HT1080 (cell line): ENCODE measurements around the gene PRRC2B. TPM values are rescaled to one million over a fixed set of nuclear protein-coding genes. Genes with fewer than 3 reads are reported as not detected.
"Not testable (repeated sequence)": the region's sequence is repeated elsewhere in the genome, so short reads cannot be mapped to it uniquely, and the experiment has no call there.

Experiments
- DNase-seq: peaks from one replicate; pipeline ENCODE4 v3.0.0-alpha.2; 2015; ENCODE audit warnings: low read depth
- small RNA-seq: library from RNA; depleted of rRNA; stranded (forward); fragments of <200 nt; gene quantifications from one replicate; pipeline ENCODE3, GENCODE V24; 2014
- total RNA-seq: library from RNA; depleted of rRNA; stranded (reverse); fragments of >200 nt; shearing (Covaris generic); gene quantifications from 2 replicates; pipeline ENCODE4 v1.2.3, GENCODE V29; 2014; rRNA removed

PRRC2B gene
- total RNA-seq, 1 experiment from 2014 or later: 49.9 TPM

GRCh38 chr9:131530546-131530919, 136.6 kb downstream of the PRRC2B start:
- DNase-seq: peak; percentile 27

GRCh38 chr9:131530920-131531832, 137.3 kb downstream of the PRRC2B start, which contains the start of gene UCK1:
UCK1 (minus strand) TSS chr9:131531263; CDS start chr9:131531174, 89 bp downstream.
- peak; percentile 74 for DNase-seq

DNA sequence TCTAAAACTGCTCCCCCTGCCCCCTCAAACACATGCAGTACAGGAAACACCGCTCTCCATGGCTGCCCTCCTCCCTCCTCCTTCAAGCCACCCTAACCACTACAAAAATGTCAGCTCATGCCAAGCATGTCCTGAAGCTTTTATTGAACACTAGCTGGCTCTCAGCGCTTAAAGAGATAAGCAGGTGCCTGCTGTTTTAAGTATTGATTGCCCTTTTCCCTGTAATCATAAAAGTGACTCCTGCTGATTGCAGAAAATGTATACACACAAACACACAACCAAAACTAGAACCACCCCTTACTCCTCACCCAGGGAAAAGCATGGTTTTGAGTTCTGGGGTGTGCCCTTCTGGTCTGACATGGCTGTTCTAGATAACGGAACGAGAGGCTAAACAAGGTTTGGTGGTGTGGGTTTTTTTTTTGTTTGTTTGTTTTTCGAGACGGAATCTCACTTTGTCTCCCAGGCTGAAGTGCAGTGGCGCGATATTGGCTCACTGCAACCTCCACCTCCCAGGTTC, 140.9 kb downstream of the PRRC2B start:
- DNase-seq: no peak

GRCh38 chr9:131537946-131538345, 144.1 kb downstream of the PRRC2B start:
- no peak for DNase-seq

DNA sequence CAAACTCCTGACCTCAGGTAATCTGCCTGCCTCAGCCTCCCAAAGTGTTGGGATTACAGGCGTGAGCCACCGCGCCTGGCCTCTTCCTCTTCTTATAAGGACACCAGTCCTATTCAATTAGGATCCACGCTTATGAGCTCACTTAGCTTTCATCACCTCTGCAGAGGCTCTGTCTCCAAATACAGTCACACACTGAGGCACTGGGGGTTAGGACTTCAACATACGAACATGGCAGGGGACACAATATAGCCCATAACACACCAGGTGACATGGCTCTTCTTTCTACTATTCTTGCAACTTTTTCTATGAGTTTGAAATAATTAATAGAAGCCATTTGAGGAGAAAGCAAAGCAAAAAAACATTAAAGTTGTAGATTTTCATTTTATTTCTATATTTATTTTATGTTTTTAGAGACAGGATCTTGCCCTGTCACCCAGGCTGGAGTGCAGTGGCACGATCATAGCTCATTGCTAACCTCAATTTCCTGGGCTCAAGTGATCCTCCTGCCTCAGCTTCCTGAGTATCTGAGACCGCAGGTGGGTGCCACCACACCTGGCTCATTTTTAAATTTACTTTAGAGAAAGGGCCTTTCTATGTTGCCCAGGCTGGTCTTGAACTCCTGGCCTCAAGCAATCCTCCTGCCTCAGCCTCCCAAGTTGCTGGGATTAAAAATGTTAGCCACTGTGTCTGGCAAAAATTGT, 145.5 kb downstream of the PRRC2B start:
- no peak for DNase-seq

- no peak for DNase-seq
Observed at GRCh38 chr9:131543141-131543540, 149.3 kb downstream of the PRRC2B start.

- DNase-seq: no peak
Observed at GRCh38 chr9:131545003-131545785, 151.3 kb downstream of the PRRC2B start, which contains the start of gene PRRT1B. PRRT1B (plus strand) TSS chr9:131545523; CDS start chr9:131545616, 93 bp downstream.

DNA sequence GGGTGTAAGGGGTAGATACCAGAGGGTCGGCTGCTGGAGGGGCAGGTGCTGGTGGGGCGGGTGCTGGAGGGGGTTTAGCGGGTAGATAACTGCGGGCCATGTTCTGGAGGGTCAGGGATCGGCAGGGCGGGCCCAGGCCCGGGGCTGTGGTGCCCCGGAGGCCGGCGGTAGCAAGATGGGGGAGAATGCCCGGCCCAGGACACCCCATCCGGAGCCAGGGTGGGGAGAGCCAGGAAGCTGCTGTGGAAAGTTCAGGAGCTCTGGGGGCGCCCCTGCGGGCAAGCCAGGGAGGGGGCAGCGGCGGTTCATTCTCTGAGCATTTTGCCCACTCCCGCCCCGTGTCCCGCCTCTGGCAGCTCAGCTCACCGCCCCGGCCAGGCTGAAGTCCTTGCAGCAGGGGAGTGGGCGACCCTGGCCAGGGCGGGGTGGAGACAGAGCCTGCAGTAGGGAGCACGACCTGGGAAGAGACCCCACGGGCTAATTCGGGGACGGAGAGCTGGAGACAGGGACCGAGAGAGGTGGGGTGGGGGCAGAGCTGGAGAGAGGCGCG, 152.0 kb downstream of the PRRC2B start:
- DNase-seq: no peak

GRCh38 chr9:131546336-131547084, 152.6 kb downstream of the PRRC2B start:
- no peak for DNase-seq

DNA sequence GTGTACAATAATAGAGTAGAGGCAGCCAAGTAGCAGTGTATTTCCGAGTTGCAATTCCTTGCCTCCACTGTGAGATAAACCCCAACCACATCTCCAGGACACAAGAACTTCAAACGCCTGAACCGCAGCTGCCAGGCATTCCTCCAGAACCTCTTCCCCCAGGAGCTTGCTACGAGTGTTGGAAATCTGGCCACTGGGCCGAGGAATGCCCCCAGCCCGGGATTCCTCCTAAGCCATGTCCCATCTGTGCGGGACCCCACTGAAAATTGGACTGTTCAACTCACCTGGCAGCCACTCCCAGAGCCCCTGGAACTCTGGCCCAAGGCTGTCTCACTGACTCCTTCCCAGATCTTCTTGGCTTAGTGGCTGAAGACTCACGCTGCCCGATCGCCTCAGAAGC, 155.3 kb downstream of the PRRC2B start:
- DNase-seq: not testable (repeated sequence)

Small RNAs within 50 kb of the gene (small RNA-seq; reads per million reads assigned to genes)
- 0.66 reads per million, percentile 63 among the genes with 10 or more reads in this experiment for gene SNORD62A
- gene SNORD62B: 0.43 reads per million, percentile 49 among the genes with 10 or more reads in this experiment

Other genes with a start within 250 kb of the PRRC2B start
- 1.3 and 2.4 TPM in 2 replicates for gene FAM78A, start 117.6 kb upstream of the PRRC2B start, total RNA-seq
- 0.56 and 1.6 TPM in 2 replicates for gene PLPP7, start 104.4 kb upstream of the PRRC2B start, total RNA-seq
- gene POMT1, start 108.8 kb downstream of the PRRC2B start, total RNA-seq: 7.8 and 9.6 TPM in 2 replicates
- gene UCK1, start 137.2 kb downstream of the PRRC2B start, total RNA-seq: 43.6 and 49.1 TPM in 2 replicates
- not detected in 2 replicates for gene PRRT1B, start 151.4 kb downstream of the PRRC2B start, total RNA-seq